ENCODE measurements around the gene TTC34.

DNA sequence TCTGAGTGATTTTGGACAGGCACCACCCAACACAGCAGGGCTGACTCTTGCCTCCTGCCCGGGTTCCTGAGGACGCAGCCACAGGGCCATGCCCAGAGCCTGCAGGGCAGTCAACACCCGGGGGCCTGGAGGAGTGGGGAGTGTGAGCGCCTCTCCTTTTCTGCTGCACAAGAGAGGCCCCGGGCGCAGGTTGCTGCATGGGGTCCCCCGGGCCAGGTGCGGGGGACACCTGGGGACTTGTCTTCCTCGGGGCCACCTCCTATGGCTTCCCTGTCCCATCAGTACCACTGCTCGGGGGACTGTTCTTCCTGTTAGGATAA is 6.9 kb upstream of the TTC34 start:
- TF ChIP-seq NR1H2 (CRISPR knock-in tag; IDR thresholded peaks at IDR 0.05) (no peak), NFATC4 (CRISPR knock-in tag; IDR thresholded peaks at IDR 0.05) (no peak), ZNF263 (CRISPR knock-in tag; IDR thresholded peaks at IDR 0.05; ENCODE audit: low read depth) (no peak), ZNF138 (CRISPR knock-in tag; conservative IDR thresholded peaks at IDR 0.05) (no peak), ZNF416 (CRISPR knock-in tag; IDR thresholded peaks at IDR 0.05) (no peak)
- TF ChIP-seq, protein P1, sequence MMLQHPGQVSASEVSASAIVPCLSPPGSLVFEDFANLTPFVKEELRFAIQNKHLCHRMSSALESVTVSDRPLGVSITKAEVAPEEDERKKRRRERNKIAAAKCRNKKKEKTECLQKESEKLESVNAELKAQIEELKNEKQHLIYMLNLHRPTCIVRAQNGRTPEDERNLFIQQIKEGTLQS (CRISPR knock-in tag; conservative IDR thresholded peaks at IDR 0.05), result no peak
- TF ChIP-seq, protein P2, sequence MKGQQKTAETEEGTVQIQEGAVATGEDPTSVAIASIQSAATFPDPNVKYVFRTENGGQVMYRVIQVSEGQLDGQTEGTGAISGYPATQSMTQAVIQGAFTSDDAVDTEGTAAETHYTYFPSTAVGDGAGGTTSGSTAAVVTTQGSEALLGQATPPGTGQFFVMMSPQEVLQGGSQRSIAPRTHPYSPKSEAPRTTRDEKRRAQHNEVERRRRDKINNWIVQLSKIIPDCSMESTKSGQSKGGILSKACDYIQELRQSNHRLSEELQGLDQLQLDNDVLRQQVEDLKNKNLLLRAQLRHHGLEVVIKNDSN (CRISPR knock-in tag; IDR thresholded peaks at IDR 0.05), result no peak
- TF ChIP-seq, protein P3, sequence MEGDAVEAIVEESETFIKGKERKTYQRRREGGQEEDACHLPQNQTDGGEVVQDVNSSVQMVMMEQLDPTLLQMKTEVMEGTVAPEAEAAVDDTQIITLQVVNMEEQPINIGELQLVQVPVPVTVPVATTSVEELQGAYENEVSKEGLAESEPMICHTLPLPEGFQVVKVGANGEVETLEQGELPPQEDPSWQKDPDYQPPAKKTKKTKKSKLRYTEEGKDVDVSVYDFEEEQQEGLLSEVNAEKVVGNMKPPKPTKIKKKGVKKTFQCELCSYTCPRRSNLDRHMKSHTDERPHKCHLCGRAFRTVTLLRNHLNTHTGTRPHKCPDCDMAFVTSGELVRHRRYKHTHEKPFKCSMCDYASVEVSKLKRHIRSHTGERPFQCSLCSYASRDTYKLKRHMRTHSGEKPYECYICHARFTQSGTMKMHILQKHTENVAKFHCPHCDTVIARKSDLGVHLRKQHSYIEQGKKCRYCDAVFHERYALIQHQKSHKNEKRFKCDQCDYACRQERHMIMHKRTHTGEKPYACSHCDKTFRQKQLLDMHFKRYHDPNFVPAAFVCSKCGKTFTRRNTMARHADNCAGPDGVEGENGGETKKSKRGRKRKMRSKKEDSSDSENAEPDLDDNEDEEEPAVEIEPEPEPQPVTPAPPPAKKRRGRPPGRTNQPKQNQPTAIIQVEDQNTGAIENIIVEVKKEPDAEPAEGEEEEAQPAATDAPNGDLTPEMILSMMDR (IDR thresholded peaks at IDR 0.05), result no peak
- TF ChIP-seq, protein P4, sequence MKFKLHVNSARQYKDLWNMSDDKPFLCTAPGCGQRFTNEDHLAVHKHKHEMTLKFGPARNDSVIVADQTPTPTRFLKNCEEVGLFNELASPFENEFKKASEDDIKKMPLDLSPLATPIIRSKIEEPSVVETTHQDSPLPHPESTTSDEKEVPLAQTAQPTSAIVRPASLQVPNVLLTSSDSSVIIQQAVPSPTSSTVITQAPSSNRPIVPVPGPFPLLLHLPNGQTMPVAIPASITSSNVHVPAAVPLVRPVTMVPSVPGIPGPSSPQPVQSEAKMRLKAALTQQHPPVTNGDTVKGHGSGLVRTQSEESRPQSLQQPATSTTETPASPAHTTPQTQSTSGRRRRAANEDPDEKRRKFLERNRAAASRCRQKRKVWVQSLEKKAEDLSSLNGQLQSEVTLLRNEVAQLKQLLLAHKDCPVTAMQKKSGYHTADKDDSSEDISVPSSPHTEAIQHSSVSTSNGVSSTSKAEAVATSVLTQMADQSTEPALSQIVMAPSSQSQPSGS (CRISPR knock-in tag; IDR thresholded peaks at IDR 0.05; ENCODE audit: borderline replicate concordance, low read depth), result no peak
- TF ChIP-seq, protein P5, sequence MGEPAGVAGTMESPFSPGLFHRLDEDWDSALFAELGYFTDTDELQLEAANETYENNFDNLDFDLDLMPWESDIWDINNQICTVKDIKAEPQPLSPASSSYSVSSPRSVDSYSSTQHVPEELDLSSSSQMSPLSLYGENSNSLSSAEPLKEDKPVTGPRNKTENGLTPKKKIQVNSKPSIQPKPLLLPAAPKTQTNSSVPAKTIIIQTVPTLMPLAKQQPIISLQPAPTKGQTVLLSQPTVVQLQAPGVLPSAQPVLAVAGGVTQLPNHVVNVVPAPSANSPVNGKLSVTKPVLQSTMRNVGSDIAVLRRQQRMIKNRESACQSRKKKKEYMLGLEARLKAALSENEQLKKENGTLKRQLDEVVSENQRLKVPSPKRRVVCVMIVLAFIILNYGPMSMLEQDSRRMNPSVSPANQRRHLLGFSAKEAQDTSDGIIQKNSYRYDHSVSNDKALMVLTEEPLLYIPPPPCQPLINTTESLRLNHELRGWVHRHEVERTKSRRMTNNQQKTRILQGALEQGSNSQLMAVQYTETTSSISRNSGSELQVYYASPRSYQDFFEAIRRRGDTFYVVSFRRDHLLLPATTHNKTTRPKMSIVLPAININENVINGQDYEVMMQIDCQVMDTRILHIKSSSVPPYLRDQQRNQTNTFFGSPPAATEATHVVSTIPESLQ (CRISPR knock-in tag; IDR thresholded peaks at IDR 0.05), result no peak
- TF ChIP-seq, protein P6, sequence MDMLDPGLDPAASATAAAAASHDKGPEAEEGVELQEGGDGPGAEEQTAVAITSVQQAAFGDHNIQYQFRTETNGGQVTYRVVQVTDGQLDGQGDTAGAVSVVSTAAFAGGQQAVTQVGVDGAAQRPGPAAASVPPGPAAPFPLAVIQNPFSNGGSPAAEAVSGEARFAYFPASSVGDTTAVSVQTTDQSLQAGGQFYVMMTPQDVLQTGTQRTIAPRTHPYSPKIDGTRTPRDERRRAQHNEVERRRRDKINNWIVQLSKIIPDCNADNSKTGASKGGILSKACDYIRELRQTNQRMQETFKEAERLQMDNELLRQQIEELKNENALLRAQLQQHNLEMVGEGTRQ (CRISPR knock-in tag; IDR thresholded peaks at IDR 0.05), result no peak
